Sigmoid colon (tissue), 7 donors: Measurements from ENCODE around the gene RRP1. TPM values are rescaled to one million over a fixed set of nuclear protein-coding genes. Genes with fewer than 3 reads are reported as not detected.

Source experiments
- DNase-seq: peaks from one replicate; pipeline ENCODE4 v3.0.0-alpha.2; 2019
- H3K27ac ChIP-seq, 4 donors: fragments of 200-600 bp; sonication (generic); one replicate each; pipeline ENCODE4 v1.5.1; 2016 to 2019; ENCODE audit warnings: mild to moderate bottlenecking in 1 of 4
- H3K27me3 ChIP-seq, 3 donors: fragments of 200-600 bp; sonication (generic); one replicate each; pipeline ENCODE4 v1.5.1; 2019; ENCODE audit warnings: mild to moderate bottlenecking in 1 of 3
- H3K36me3 ChIP-seq, 4 donors: fragments of 200-600 bp; sonication (generic); one replicate each; pipeline ENCODE4 v1.5.1; 2016 to 2019
- H3K4me1 ChIP-seq, 4 donors: fragments of 200-600 bp; sonication (generic); one replicate each; pipeline ENCODE4 v1.5.1; 2017 to 2019
- H3K4me3 ChIP-seq, 4 donors: fragments of 200-600 bp; sonication (generic); one replicate each; pipeline ENCODE4 v1.5.1; 2017 to 2019; ENCODE audit warnings: mild to moderate bottlenecking in 2 of 4, moderate library complexity in 1 of 4
- H3K9me3 ChIP-seq, 4 donors: fragments of 200-600 bp in 3 of 4; sonication (generic) in 3 of 4; one replicate each; pipeline versions ENCODE4 v1.5.1 to v1.6.1; 2013 to 2019
- CTCF ChIP-seq, 4 experiments: fragments of 450-650 bp in 3 of 4; fragments of 200-600 bp in 1 of 4; IDR thresholded peaks; one replicate each; pipeline ENCODE4 v1.5.1; 2016 to 2019; ENCODE audit warnings: antibody characterized with exemption in 4 of 4, mild to moderate bottlenecking in 3 of 4, moderate library complexity in 2 of 4
- EP300 ChIP-seq, 4 donors: sonication (generic); formaldehyde crosslinking; IDR thresholded peaks; one replicate each; pipeline ENCODE4 v1.6.1; 2017; ENCODE audit warnings: antibody characterized with exemption in 4 of 4
- POLR2A ChIP-seq, 2 donors: fragments of 450-650 bp; IDR thresholded peaks; one replicate each; pipeline ENCODE4 v1.6.1; 2016; ENCODE audit warnings: antibody characterized with exemption in 2 of 2, mild to moderate bottlenecking in 2 of 2, moderate library complexity in 2 of 2
- POLR2AphosphoS5 ChIP-seq, 4 donors: sonication (generic); formaldehyde crosslinking; IDR thresholded peaks; one replicate each; pipeline ENCODE4 v1.6.1; 2017; ENCODE audit warnings: antibody characterized with exemption in 4 of 4
- WGBS, 2 donors: extraction: QIAGEN DNeasy Blood & Tissue Kit; methylation state at CpG; one replicate each; pipeline ENCODE4 v1.1.7; 2013; 5-methylcytosine and 5-hydroxymethylcytosine counted together
- intact Hi-C: fragments of 100-400 bp; cut with DNase I; formaldehyde crosslinking; loops from one replicate; pipeline ENCODE4 v1.15.1; 2023
- polyA plus RNA-seq, 3 donors: library from polyadenylated mRNA; stranded (reverse); fragments of 200-250 nt; gene quantifications; one replicate each; pipeline ENCODE4 v1.2.3, GENCODE V29; 2013
- total RNA-seq, 4 donors: library from RNA; depleted of rRNA; stranded (reverse); fragments of >200 nt; gene quantifications; one replicate each; pipeline ENCODE4 v1.1.0, GENCODE V29; 2016
- donor health status: healthy with polysubstance abuse.
- donor health status: Bipolar disorder and iron deficiency.
- donor health status: healthy.

Gene RRP1
- total and polyA plus RNA-seq, 7 donors, result 3.9 to 16.2 (median 10.5) TPM

GRCh38 chr21:43772425-43772821 is 17.0 kb upstream of the RRP1 start:
- 73 to 83% methylated on average over 6 of the region's 6 CpGs for WGBS, 2 donors
- intact Hi-C loops, result no loop called here

GRCh38 chr21:43774163-43774562 is 15.2 kb upstream of the RRP1 start:
- Histone ChIP-seq H3K27ac (no peak overlapping the region), H3K27me3 (no peaks in the 10 kb centered on the region), H3K9me3 (no peaks in the 10 kb centered on the region), H3K4me3 (no peak overlapping the region), H3K4me1 (peaks cover 0 to 21% (median 13%) of the 10 kb centered on the region in 4 donors), H3K36me3 (peaks cover 9 to 22% (median 14%) of the 10 kb centered on the region in 4 donors)
- TF ChIP-seq EP300 (IDR thresholded peaks at IDR 0.05), result no peak
- no peak for TF ChIP-seq POLR2A (IDR thresholded peaks at IDR 0.05)
- TF ChIP-seq POLR2AphosphoS5 (IDR thresholded peaks at IDR 0.05), result no peak
- TF ChIP-seq CTCF (IDR thresholded peaks at IDR 0.05), result no peak
- no peak for DNase-seq
- intact Hi-C loops, result no loop called here
- WGBS, 2 donors, result 97% methylated on average over 10 of the region's 10 CpGs

More at GRCh38 chr21:43772425-43772821, 17.0 kb upstream of the RRP1 start:
- Histone ChIP-seq H3K36me3 (peaks cover 9 to 22% (median 14%) of the 10 kb centered on the region in 4 donors), H3K4me3 (no peak overlapping the region), H3K9me3 (no peaks in the 10 kb centered on the region), H3K4me1 (peaks cover 0 to 34% (median 23%) of the 10 kb centered on the region in 4 donors), H3K27me3 (no peaks in the 10 kb centered on the region), H3K27ac (no peak overlapping the region)
- TF ChIP-seq POLR2A (IDR thresholded peaks at IDR 0.05) (no peak), POLR2AphosphoS5 (IDR thresholded peaks at IDR 0.05) (no peak), EP300 (IDR thresholded peaks at IDR 0.05) (no peak), CTCF (IDR thresholded peaks at IDR 0.05) (no peak)
- DNase-seq, result no peak

- intact Hi-C loops, result no loop called here
- peaks cover 0 to 21% (median 13%) of the 10 kb centered on the region in 4 donors for H3K4me1 ChIP-seq
- WGBS, 2 donors, result 69 to 87% methylated on average over 12 of the region's 12 CpGs
- peak overlapping the region; percentile 82 to 93 (median 91) for H3K27ac ChIP-seq
- peak overlapping the region; percentile 50 to 97 (median 80) for H3K4me3 ChIP-seq
- TF ChIP-seq CTCF (IDR thresholded peaks at IDR 0.05) (no peak), POLR2AphosphoS5 (IDR thresholded peaks at IDR 0.05) (no peak), POLR2A (IDR thresholded peaks at IDR 0.05) (no peak)
- H3K36me3 ChIP-seq, result peaks cover 9 to 22% (median 14%) of the 10 kb centered on the region in 4 donors
- H3K9me3 ChIP-seq, result no peaks in the 10 kb centered on the region
- no peaks in the 10 kb centered on the region for H3K27me3 ChIP-seq
- no peak for DNase-seq
Observed at GRCh38 chr21:43775190-43775589, 14.2 kb upstream of the RRP1 start.

- Histone ChIP-seq H3K27me3 (no peaks in the 10 kb centered on the region), H3K9me3 (no peaks in the 10 kb centered on the region), H3K4me1 (peaks cover 0 to 21% (median 13%) of the 10 kb centered on the region in 4 donors), H3K4me3 (peak within 1 kb of the TSS; percentile 50 to 97 (median 80)), H3K27ac (peak within 1 kb of the TSS; percentile 82 to 93 (median 91)), H3K36me3 (peaks cover 9 to 22% (median 14%) of the 10 kb centered on the region in 4 donors)
- peak; percentile 90 for DNase-seq
- 0 to 1% methylated on average over 71 of the region's 71 CpGs for WGBS, 2 donors
- intact Hi-C loops, result loop anchor here (2.0 kb wide), 2 partner anchors 47 to 57 kb away; partner anchors contain the start of gene PDXK
- TF ChIP-seq POLR2AphosphoS5 (IDR thresholded peaks at IDR 0.05) (peak; percentile 88 to 95 (median 90)), POLR2A (IDR thresholded peaks at IDR 0.05) (peak; percentile 36 to 39), CTCF (IDR thresholded peaks at IDR 0.05) (no peak)
Observed at GRCh38 chr21:43775795-43776430, 13.5 kb upstream of the RRP1 start, which contains the start of gene CSTB. Gene CSTB, minus strand, starts transcription at chr21:43776308. Its CDS starts 39 bp downstream, at chr21:43776269.
